GM13976 (cell line): Measurements from ENCODE around the gene GM2A.

Experiments used
- DNase-seq: peaks from one replicate; pipeline ENCODE4 v3.0.0; 2012; ENCODE audit warnings: low spot score
- in situ Hi-C: fragments of 300-500 bp; cut with MboI; formaldehyde crosslinking; loops from one replicate; pipeline ENCODE4 v1.12.0; 2022; ENCODE audit warnings: low sequenced_read_pairs, mixed read lengths, inconsistent platforms; ENCODE audit not compliant: unreplicated experiment
- TF ChIP-seq, protein P1 (sequence below): IDR thresholded peaks from 2 replicates; pipeline ENCODE4 v1.5.1; 2012; ENCODE audit warnings: borderline replicate concordance, mild to moderate bottlenecking; ENCODE audit not compliant: insufficient read depth; ENCODE audit errors: extremely low read depth, missing control alignments, control extremely low read depth

The GM2A gene

DNA sequence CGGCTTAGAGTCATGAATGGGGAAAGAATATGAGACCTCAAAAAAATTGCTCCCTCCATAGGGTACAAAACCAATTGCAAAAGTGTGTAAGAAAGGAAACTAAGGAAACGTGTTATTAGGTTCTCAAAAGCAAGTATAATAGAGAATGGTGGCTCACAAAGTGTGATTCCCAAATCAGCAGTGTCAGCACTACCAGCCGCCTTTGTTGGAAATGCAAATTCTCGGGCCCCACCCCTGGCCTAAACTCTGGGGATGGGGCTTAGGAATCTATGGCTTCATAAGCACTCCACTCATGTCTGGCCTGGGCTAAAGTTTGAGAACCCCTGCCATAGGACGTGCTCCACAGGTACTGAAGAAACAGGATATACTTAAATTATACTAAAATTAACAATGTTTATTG is 27.5 kb upstream of the GM2A start:
- no peak for DNase-seq
- in situ Hi-C loops, result no loop called here
- TF ChIP-seq, protein P1, sequence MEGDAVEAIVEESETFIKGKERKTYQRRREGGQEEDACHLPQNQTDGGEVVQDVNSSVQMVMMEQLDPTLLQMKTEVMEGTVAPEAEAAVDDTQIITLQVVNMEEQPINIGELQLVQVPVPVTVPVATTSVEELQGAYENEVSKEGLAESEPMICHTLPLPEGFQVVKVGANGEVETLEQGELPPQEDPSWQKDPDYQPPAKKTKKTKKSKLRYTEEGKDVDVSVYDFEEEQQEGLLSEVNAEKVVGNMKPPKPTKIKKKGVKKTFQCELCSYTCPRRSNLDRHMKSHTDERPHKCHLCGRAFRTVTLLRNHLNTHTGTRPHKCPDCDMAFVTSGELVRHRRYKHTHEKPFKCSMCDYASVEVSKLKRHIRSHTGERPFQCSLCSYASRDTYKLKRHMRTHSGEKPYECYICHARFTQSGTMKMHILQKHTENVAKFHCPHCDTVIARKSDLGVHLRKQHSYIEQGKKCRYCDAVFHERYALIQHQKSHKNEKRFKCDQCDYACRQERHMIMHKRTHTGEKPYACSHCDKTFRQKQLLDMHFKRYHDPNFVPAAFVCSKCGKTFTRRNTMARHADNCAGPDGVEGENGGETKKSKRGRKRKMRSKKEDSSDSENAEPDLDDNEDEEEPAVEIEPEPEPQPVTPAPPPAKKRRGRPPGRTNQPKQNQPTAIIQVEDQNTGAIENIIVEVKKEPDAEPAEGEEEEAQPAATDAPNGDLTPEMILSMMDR, result no peak

DNA sequence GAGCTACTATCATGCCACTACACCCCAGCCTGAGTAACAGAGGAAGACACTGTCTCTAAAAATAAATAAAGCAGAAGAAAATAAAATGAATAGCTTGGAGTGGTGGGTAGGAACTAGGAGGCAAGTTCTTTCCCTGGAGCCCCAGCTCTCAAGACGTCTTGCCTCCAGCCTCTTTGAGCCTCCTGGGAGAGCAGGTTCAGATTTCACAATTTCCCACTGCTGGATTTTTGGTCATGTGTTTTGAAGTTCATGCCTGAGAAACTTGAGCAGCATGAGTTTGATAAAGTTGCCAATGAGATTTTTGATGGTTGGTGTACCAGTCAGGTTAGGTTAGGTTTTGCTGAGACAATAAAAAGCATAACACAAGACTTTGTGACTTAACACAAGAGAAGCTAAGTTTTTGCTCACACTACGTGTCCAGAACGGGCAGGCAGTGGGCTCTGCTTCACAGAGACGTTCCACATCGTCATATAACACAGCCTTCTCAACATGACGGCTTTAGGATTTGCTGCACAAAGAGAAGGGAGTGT is 25.0 kb upstream of the GM2A start:
- in situ Hi-C loops, result no loop called here
- no peak for DNase-seq
- TF ChIP-seq, protein P1, result no peak

DNA sequence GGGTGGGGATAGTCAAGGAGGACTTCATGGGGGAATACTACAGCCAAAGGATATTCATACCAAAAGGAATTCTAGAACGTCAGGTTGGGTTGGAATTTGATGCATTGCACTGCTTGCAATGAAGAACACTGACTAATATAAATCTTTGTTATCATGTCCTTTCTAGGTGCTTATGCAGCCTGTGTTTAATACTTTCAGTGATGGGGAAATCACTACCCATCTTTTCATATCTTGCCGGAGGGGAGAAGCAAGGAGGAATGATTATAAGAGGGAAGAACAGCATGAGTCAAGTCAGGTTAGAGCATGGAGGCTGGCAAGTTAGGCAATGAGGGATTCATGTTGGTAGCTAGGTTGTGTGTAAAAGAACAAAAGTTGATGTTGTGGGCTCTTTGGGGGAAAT is 24.0 kb upstream of the GM2A start:
- DNase-seq, result no peak
- in situ Hi-C loops, result no loop called here
- TF ChIP-seq, protein P1, result no peak

DNA sequence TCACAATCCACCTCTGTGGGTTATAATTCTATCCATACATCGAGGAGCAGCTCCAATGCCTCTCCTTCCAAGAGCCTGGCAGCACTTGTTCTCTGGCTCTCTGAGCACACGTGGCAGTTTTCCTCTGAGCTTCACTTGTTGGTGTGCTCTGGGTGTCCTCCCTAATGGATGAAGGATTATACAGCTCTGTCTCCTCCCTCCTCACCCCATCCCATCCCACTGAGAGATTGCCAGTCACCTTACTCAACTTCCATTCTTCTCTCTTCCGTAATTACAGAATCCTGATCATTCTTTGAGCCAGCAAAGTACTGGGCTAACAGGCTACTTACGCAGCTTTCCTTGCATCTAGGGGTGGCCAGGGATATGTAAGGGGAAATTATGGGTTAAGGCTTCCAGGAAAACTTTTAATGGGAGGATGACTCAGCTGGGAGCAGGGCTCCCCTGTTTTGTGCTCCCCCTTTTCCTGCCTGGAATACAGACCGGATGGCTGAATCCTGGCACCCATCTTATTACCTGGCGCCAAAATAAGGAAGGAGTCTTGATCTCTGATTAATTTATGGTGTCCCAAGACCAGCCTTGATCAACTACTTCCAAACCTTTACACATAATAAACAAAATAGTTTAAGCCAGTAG is 22.8 kb upstream of the GM2A start:
- in situ Hi-C loops, result no loop called here
- TF ChIP-seq, protein P1, result no peak
- DNase-seq, result no peak

DNA sequence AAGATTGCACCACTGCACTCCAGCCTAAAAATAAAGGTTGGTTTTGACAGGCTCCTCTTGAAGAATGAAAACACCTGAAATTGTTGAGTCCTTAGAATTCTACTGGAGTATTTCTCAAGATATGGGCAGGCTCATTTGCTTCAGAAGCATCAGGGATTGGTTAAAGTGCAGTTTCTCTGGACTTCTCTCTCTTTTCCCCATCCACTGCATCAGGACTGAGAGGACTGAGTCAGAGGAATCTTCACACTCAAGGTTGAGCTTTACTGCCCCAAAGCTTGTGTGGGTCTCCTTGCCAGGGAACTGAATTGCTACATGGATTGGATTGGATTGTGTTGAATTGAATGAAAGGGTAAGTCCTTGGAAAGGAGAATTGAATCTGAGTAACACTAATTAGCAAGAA is 21.6 kb upstream of the GM2A start:
- DNase-seq, result no peak
- TF ChIP-seq, protein P1, result no peak
- in situ Hi-C loops, result no loop called here

DNA sequence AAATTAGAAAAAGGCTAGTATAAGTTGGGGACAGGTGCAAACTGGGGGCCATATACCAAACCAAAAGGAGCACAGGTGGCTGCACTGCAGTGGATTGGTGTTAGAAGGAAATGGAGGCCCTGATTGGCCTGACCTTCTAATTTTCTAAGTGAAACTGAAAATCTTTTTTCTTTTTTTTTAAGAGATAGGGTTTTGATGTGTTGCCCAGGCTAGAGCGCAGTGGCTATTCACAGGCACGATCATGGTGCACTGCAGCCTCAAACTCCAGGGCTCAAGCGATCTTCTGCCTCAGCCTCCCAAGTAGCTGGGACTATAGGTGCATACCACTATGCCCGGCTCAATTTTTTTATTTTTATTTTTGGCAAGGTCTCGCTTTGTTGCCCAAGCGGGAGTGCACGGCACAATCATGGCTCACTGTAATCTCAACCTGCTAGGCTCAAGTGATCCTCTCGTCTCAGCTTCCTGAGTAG is 19.3 kb upstream of the GM2A start:
- TF ChIP-seq, protein P1, result no peak
- in situ Hi-C loops, result no loop called here
- DNase-seq, result peak; percentile 57
